ENCODE data around the gene TRIP4.

The TRIP4 gene

GRCh38 chr15:64500695-64501395, 113.2 kb downstream of the TRIP4 start:
- DNase-seq, result no peak

GRCh38 chr15:64501396-64501715, 113.7 kb downstream of the TRIP4 start:
- DNase-seq, result no peak

GRCh38 chr15:64502151-64502550, 114.5 kb downstream of the TRIP4 start:
- no peak for DNase-seq

GRCh38 chr15:64502551-64502950, 114.9 kb downstream of the TRIP4 start:
- DNase-seq, result no peak

GRCh38 chr15:64503197-64503596, 115.6 kb downstream of the TRIP4 start:
- DNase-seq, result no peak

GRCh38 chr15:64503640-64504039, 116.0 kb downstream of the TRIP4 start:
- no peak for DNase-seq
